Esophagus squamous epithelium (tissue), 5 donors: Measurements from ENCODE around the gene GALNT7. TPM values are rescaled to one million over a fixed set of nuclear protein-coding genes. Genes with fewer than 3 reads are reported as not detected.
"Not testable (repeated sequence)": the region's sequence is repeated elsewhere in the genome, so short reads cannot be mapped to it uniquely, and the experiment has no call there.

Experiments used
- DNase-seq: peaks from one replicate; lab custom pipeline; 2025; lab: John Stamatoyannopoulos, UW
- H3K27ac ChIP-seq, 4 donors: fragments of 200-600 bp; sonication (generic); one replicate each; pipeline ENCODE4 v1.5.1; 2016 to 2019; ENCODE audit warnings: mild to moderate bottlenecking in 1 of 4
- H3K27me3 ChIP-seq, 4 donors: fragments of 200-600 bp; sonication (generic); 1 replicate in 3 of 4; 2 replicates in 1 of 4; pipeline versions ENCODE4 v1.5.1 to v1.6.0; 2017 to 2021; ENCODE audit warnings: antibody characterized with exemption in 1 of 4
- H3K36me3 ChIP-seq, 3 donors: fragments of 200-600 bp; sonication (generic); one replicate each; pipeline ENCODE4 v1.5.1; 2016 to 2019
- H3K4me1 ChIP-seq, 3 donors: fragments of 200-600 bp; sonication (generic); one replicate each; pipeline ENCODE4 v1.5.1; 2017 to 2019
- H3K4me3 ChIP-seq, 4 donors: fragments of 200-600 bp; sonication (generic); 1 replicate in 3 of 4; 2 replicates in 1 of 4; pipeline ENCODE4 v1.5.1; 2016 to 2019; ENCODE audit warnings: mild to moderate bottlenecking in 2 of 4, moderate library complexity in 1 of 4
- H3K9me3 ChIP-seq, 3 donors: fragments of 200-600 bp; sonication (generic); one replicate each; pipeline ENCODE4 v1.5.1; 2016 to 2019
- CTCF ChIP-seq, 6 experiments: fragments of 450-650 bp in 4 of 6; fragments of 200-600 bp in 2 of 6; sonication (generic) in 2 of 6; IDR thresholded peaks; one replicate each; pipeline ENCODE4 v1.5.1; 2016 to 2019; ENCODE audit warnings: antibody characterized with exemption in 6 of 6, mild to moderate bottlenecking in 4 of 6, moderate library complexity in 4 of 6
- POLR2A ChIP-seq, 4 donors: fragments of 450-650 bp; IDR thresholded peaks; one replicate each; pipeline ENCODE4 v1.6.1; 2017; ENCODE audit warnings: antibody characterized with exemption in 4 of 4, mild to moderate bottlenecking in 4 of 4, moderate library complexity in 3 of 4
- WGBS, 2 donors: methylation state at CpG; one replicate each; pipeline ENCODE4 v1.1.5; 2018; 5-methylcytosine and 5-hydroxymethylcytosine counted together
- intact Hi-C: fragments of 100-400 bp; cut with DNase I; formaldehyde crosslinking; loops from one replicate; pipeline ENCODE4 v1.15.0; 2022
- total RNA-seq, 4 donors: library from RNA; depleted of rRNA; stranded (reverse); fragments of >200 nt; gene quantifications; one replicate each; pipeline ENCODE4 v1.1.0, GENCODE V29; 2016
- donor health status: DM: yes; HTN: yes; CAD: no.

GALNT7 gene
- total RNA-seq = 10 to 100 TPM; 17.9 to 33.8 (median 23.6) TPM

- Histone ChIP-seq H3K27ac (peak within 1 kb of the TSS; percentile 92 to 96 (median 94)), H3K4me1 (peaks cover 8 to 49% (median 18%) of the 10 kb centered on the region in 3 donors), H3K9me3 (no peaks in the 10 kb centered on the region), H3K27me3 (no peaks in the 10 kb centered on the region), H3K4me3 (peak within 1 kb of the TSS; percentile 81 to 99 (median 92)), H3K36me3 (peaks cover 0 to 12% (median 0%) of the 10 kb centered on the region in 3 donors)
- TF ChIP-seq POLR2A (IDR thresholded peaks at IDR 0.05) = no peak
- TF ChIP-seq CTCF (IDR thresholded peaks at IDR 0.05) = no peak
- intact Hi-C loops = loop anchor here (10.0 kb wide), 1 partner anchor 144 kb away; no protein-coding TSS in a partner anchor
- DNase-seq = peak; percentile 6
- 0 to 1% methylated on average over 23 to 27 of the region's 64 CpGs for WGBS, 2 donors
These were observed at the start of gene GALNT7 for GRCh38 chr4:173168396-173169177. Gene GALNT7 (plus strand): TSS chr4:173168811. CDS start chr4:173168836, 25 bp downstream.

- not testable (repeated sequence) for DNase-seq, H3K4me3 ChIP-seq
- H3K27ac ChIP-seq = peak overlapping the region in 3 of 4 donors; percentile 11 to 73 (median 67)
These were observed 49.8 kb upstream of the GALNT7 start for GRCh38 chr4:173118819-173119218.

GRCh38 chr4:173119818-173120217 is 48.8 kb upstream of the GALNT7 start:
- WGBS, 2 donors = 34 to 68% methylated on average over 3 of the region's 3 CpGs
- Histone ChIP-seq H3K4me3 (no peak overlapping the region), H3K4me1 (peaks cover 5 to 46% (median 23%) of the 10 kb centered on the region in 3 donors), H3K27me3 (no peaks in the 10 kb centered on the region), H3K27ac (peak overlapping the region in 3 of 4 donors; percentile 43 to 73 (median 67)), H3K9me3 (no peaks in the 10 kb centered on the region), H3K36me3 (no peaks in the 10 kb centered on the region)
- intact Hi-C loops = no loop called here
- TF ChIP-seq CTCF (IDR thresholded peaks at IDR 0.05) = no peak
- TF ChIP-seq POLR2A (IDR thresholded peaks at IDR 0.05) = no peak
- no peak for DNase-seq

More at GRCh38 chr4:173118819-173119218, 49.8 kb upstream of the GALNT7 start:
- H3K9me3 ChIP-seq, H3K27me3 ChIP-seq, intact Hi-C loops, H3K36me3 ChIP-seq: not testable (repeated sequence)
- H3K4me1 ChIP-seq = peaks cover 5 to 46% (median 23%) of the 10 kb centered on the region in 3 donors
- 91 to 94% methylated on average over 2 of the region's 2 CpGs for WGBS, 2 donors

- WGBS, 2 donors = 20 to 27% methylated on average over 3 of the region's 3 CpGs
- intact Hi-C loops = no loop called here
- H3K4me3 ChIP-seq = no peak overlapping the region
- H3K9me3 ChIP-seq = no peaks in the 10 kb centered on the region
- no peaks in the 10 kb centered on the region for H3K36me3 ChIP-seq
- no peak for TF ChIP-seq CTCF (IDR thresholded peaks at IDR 0.05)
- no peak for TF ChIP-seq POLR2A (IDR thresholded peaks at IDR 0.05)
- no peaks in the 10 kb centered on the region for H3K27me3 ChIP-seq
- DNase-seq = no peak
- peak overlapping the region in 3 of 4 donors; percentile 22 to 73 (median 53) for H3K27ac ChIP-seq
- peaks cover 5 to 46% (median 23%) of the 10 kb centered on the region in 3 donors for H3K4me1 ChIP-seq
These were observed 47.5 kb upstream of the GALNT7 start for GRCh38 chr4:173121076-173121561.

- peaks cover 5 to 41% (median 23%) of the 10 kb centered on the region in 3 donors for H3K4me1 ChIP-seq
- no peaks in the 10 kb centered on the region for H3K27me3 ChIP-seq
- DNase-seq = no peak
- H3K9me3 ChIP-seq = no peaks in the 10 kb centered on the region
- TF ChIP-seq CTCF (IDR thresholded peaks at IDR 0.05) (no peak), POLR2A (IDR thresholded peaks at IDR 0.05) (no peak)
- no peaks in the 10 kb centered on the region for H3K36me3 ChIP-seq
- H3K4me3 ChIP-seq = no peak overlapping the region
- intact Hi-C loops = no loop called here
- H3K27ac ChIP-seq = no peak overlapping the region
- 87 to 91% methylated on average over 7 of the region's 7 CpGs for WGBS, 2 donors
These were observed 44.3 kb upstream of the GALNT7 start for GRCh38 chr4:173124209-173124865.
